Omental fat pad (tissue), 4 donors: ENCODE results near the gene PHTF1. TPM values are rescaled to one million over a fixed set of nuclear protein-coding genes. Genes with fewer than 3 reads are reported as not detected.

ENCODE experiments used
- ATAC-seq: fragments of 150-250 bp; one replicate; pipeline ENCODE4 v1.9.1; 2016; ENCODE audit warnings: mild to moderate bottlenecking, moderate library complexity; ENCODE audit not compliant: low FRiP score
- DNase-seq: peaks from one replicate; pipeline ENCODE4 v3.0.0-alpha.2; 2019; ENCODE audit warnings: low spot score
- total RNA-seq, 4 donors: library from RNA; depleted of rRNA; stranded (reverse); fragments of >200 nt; gene quantifications; one replicate each; pipeline ENCODE4 v1.1.0, GENCODE V29; 2016
- TF ChIP-seq, protein P1 (sequence below), 3 donors: fragments of 450-650 bp; IDR thresholded peaks; one replicate each; pipeline ENCODE4 v1.5.1; 2016 to 2017; ENCODE audit warnings: antibody characterized with exemption in 3 of 3, mild to moderate bottlenecking in 3 of 3, moderate library complexity in 2 of 3

Gene PHTF1
- total RNA-seq, 4 donors from 2014 or later = 20.5 to 35.6 (median 26.0) TPM

DNA sequence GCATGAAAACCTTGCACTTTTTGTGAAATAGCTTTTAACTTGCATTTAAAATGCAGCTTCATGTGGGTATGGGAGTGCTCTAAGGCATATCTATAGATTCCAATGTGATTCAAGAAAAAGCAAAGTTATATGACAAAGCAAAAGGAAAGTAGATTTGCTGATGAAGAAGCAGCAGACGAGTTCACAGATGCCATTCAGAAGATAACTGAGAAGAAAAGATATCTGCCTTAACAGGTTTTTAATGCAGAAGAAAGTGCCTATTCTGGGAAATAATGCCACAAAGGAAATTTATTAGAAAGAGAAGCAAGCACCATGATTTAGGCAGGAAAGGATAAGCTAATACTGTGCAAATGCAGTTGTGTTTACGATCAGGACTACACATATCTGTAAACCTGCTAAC, 68.1 kb downstream of the PHTF1 start:
- DNase-seq (no peak), ATAC-seq (no peak)
- TF ChIP-seq, protein P1, sequence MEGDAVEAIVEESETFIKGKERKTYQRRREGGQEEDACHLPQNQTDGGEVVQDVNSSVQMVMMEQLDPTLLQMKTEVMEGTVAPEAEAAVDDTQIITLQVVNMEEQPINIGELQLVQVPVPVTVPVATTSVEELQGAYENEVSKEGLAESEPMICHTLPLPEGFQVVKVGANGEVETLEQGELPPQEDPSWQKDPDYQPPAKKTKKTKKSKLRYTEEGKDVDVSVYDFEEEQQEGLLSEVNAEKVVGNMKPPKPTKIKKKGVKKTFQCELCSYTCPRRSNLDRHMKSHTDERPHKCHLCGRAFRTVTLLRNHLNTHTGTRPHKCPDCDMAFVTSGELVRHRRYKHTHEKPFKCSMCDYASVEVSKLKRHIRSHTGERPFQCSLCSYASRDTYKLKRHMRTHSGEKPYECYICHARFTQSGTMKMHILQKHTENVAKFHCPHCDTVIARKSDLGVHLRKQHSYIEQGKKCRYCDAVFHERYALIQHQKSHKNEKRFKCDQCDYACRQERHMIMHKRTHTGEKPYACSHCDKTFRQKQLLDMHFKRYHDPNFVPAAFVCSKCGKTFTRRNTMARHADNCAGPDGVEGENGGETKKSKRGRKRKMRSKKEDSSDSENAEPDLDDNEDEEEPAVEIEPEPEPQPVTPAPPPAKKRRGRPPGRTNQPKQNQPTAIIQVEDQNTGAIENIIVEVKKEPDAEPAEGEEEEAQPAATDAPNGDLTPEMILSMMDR (IDR thresholded peaks at IDR 0.05) = no peak

DNA sequence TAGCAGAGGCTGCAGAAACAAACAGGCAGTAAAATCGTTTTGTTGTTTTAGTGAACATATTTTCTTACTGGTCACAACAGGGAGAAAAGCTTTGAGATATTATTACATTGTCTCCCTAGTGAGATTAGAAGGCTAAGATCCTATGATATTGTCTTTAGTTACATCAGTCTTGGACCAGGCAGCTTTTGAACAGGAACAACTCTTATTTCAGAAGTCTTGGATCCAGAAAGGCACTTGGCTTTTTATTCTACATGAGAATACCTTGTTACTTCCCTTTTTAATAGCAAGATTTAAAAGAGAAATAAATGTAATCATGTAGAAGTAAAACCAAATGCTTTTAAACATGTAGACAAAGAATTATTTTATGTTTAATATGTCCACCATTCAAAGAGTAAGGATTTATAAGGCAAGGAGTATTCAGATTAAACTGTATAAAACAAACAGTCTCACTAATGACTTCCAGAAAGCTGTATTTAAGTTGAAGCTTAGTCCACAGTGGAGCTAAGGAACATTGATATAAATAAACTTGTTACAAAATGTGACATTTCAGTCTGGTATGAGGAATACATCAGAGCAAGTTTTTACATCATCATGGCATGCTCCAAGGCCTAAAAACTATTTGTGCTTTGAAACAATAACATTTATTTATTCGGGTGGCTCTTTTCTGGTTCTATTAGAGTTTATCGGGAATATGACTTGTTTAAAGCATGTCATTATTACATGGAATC, 72.2 kb downstream of the PHTF1 start:
- ATAC-seq (no peak), DNase-seq (no peak)
- TF ChIP-seq, protein P1 (IDR thresholded peaks at IDR 0.05) = no peak

DNA sequence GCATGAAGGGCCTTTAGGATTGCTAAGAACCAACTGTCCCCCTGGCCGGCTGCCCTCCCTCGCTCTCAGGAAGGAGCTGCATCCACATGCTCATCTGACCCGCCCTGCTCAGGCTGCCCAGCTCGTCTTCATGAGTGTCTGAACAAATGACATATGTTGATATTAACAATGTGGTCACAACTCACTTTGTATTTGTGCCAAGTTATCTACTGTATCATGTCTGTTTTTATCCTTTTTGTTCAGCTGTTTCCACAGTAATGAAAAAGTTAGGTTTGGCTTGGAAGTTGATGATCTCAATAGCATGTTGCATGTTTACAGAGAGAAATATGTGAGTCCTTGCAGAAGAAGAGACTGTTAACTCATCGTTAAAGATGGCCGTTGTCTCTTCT, 75.1 kb downstream of the PHTF1 start:
- DNase-seq (no peak), ATAC-seq (no peak)
- TF ChIP-seq, protein P1 (IDR thresholded peaks at IDR 0.05) = no peak

DNA sequence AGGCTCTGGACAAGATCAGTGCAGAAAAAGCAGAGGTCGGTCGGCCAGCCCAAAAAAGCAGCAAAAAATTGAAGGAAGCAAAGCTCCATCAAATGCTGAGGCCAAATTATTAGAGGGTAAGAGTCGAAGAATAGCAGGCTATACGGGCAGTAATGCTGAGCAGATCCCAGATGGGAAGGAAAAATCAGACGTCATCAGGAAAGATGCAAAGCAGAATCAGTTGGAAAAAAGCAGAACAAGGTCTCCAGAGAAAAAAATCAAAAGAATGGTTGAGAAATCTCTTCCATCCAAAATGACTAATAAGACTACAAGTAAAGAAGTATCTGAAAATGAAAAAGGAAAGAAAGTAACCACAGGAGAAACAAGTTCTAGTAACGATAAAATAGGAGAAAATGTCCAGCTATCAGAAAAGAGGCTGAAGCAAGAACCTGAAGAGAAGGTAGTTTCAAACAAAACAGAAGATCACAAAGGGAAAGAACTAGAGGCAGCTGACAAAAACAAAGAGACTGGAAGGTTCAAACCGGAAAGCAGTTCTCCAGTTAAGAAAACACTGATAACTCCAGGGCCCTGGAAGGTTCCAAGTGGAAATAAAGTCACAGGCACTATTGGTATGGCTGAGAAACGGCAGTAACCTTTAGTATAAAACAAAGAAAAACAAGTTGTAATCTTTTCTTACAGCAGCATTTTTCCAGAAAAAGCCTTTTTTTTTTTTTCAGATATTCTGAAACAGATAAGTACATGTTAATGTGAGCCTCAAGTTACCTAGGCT, 75.7 kb downstream of the PHTF1 start:
- TF ChIP-seq, protein P1 (IDR thresholded peaks at IDR 0.05) = no peak
- no peak for ATAC-seq
- DNase-seq = no peak

DNA sequence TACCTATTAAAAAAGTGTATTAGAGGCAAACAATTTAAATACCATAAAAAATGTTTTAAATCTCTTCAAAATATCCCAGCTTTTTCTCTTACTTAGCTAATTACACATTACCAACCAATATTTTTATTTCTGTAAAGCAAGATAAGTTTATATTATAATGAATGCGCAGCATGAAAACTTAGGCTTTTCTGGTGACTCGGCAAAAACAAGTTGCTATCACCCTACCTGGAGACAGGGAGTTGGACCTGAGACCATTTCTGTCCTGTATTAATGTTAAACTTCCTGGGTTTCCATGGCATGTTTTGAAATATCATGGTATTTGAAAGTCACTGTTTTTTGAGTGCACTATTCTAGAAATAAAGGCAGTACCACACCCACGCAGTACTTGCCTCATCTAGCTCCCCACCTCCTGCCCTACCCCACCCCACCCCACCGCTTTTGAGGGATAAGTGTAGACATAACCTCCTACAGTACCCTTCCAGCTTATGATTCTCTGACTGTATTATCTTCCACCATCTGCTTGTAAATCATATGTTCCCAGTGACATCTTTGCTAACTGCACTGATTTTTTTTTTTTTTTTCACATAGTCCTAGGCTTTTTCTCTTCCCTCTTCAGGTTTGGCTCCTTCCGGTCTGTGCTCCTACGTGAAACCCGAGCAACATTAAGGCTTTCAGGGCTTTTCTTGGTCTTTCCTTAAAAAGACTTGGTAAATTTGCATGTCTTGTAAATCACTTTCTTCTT, 77.5 kb downstream of the PHTF1 start:
- no peak for DNase-seq
- no peak for ATAC-seq
- TF ChIP-seq, protein P1 (IDR thresholded peaks at IDR 0.05) = no peak

DNA sequence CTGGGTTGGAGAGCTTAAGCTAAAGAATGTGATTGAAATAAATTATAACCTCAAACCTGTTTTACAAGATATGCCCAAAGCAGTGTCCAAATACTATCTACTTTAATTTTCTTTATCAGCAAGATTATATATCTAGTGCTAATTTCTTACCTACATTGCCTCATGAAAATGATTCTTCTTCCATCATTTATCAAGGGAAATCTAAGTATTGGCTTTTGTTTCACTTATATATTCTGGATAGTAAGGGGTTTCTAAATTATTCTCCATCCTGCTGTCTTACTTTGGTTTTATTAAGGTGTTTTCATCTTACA, 81.2 kb downstream of the PHTF1 start:
- TF ChIP-seq, protein P1 (IDR thresholded peaks at IDR 0.05) = no peak
- DNase-seq = no peak
- no peak for ATAC-seq
